ENCODE results near the gene OR4C15.

OR4C15 gene

DNA sequence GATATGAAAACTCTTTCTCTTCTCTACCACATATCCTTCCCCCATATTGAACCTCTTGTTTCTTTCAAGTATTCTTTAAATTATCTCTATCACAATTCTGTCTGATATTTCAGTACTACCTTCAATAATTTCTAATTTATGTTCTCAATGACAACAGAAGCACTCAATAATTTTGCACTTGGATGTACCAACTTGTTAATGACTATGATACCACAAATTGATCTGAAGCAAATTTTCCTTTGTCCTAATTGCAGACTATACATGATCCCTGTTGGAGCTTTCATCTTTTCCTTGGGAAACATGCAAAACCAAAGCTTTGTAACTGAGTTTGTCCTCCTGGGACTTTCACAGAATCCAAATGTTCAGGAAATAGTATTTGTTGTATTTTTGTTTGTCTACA lies at the start of gene OR4C15:
Gene OR4C15 (plus strand): TSS at position 301 of the 400 bp plus-strand sequence. CDS start 0 bp downstream, at position 301.
- H3K4me3 Mint-ChIP-seq: no peak within 1 kb of the TSS
- H3K9me3 Mint-ChIP-seq: peaks cover 6% of the 10 kb centered on the region
- no peaks in the 10 kb centered on the region for H3K4me1 Mint-ChIP-seq
- H3K27ac Mint-ChIP-seq: no peak within 1 kb of the TSS
- DNase-seq (no peak), ATAC-seq (no peak)
- no peaks in the 10 kb centered on the region for H3K36me3 Mint-ChIP-seq (ENCODE audit: low read depth)
- no peaks in the 10 kb centered on the region for H3K27me3 Mint-ChIP-seq

DNA sequence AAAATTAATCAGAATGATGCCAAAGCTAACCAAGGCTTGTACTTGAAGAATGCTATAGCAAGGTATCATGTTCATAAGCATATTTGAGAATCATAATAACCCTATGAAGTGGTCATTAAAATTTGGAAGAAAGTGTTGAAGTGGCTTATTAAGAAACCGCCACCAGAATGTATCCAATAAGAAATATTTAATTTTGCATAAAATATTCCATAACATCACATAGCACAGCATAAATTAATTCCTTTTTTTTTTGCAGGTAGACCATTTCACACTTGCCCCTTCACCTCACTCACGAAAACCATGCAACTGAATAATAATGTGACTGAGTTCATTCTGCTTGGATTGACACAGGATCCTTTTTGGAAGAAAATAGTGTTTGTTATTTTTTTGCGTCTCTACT lies 17.6 kb downstream of the OR4C15 start, which contains the start of gene OR4C16:
Gene OR4C16 (plus strand): TSS at position 301 of the 400 bp plus-strand sequence. CDS start 0 bp downstream, at position 301.
- Mint-ChIP-seq H3K27ac (no peak within 1 kb of the TSS), H3K4me1 (no peaks in the 10 kb centered on the region), H3K4me3 (no peak within 1 kb of the TSS), H3K9me3 (peaks cover 32% of the 10 kb centered on the region), H3K36me3 (ENCODE audit: low read depth) (no peaks in the 10 kb centered on the region), H3K27me3 (no peaks in the 10 kb centered on the region)
- DNase-seq: no peak
- ATAC-seq: no peak

DNA sequence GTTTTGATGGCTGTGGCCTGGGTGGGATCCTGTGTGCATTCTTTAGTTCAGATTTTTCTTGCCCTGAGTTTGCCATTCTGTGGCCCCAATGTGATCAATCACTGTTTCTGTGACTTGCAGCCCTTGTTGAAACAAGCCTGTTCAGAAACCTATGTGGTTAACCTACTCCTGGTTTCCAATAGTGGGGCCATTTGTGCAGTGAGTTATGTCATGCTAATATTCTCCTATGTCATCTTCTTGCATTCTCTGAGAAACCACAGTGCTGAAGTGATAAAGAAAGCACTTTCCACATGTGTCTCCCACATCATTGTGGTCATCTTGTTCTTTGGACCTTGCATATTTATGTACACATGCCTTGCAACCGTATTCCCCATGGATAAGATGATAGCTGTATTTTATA lies 18.3 kb downstream of the OR4C15 start:
- Mint-ChIP-seq H3K36me3 (ENCODE audit: low read depth) (no peaks in the 10 kb centered on the region), H3K27me3 (no peaks in the 10 kb centered on the region)

More for the DNA sequence above, 18.3 kb downstream of the OR4C15 start:
- no peak for ATAC-seq
- Mint-ChIP-seq H3K4me1 (no peaks in the 10 kb centered on the region), H3K9me3 (peaks cover 34% of the 10 kb centered on the region), H3K27ac (no peak overlapping the region), H3K4me3 (no peak overlapping the region)
- no peak for DNase-seq
